ENCODE results near the gene ANGPTL2. TPM values are rescaled to one million over a fixed set of nuclear protein-coding genes. Genes with fewer than 3 reads are reported as not detected.

ANGPTL2 gene
- total RNA-seq, 4 donors from 2014 or later, result 9.1 to 48.3 (median 12.1) TPM

- peaks cover 46 to 53% of the 10 kb centered on the region in 2 donors for H3K4me1 ChIP-seq
- intact Hi-C loops (cut with DNase I; ENCODE audit: low total_unique reads), result no loop called here
- TF ChIP-seq CTCF (IDR thresholded peaks at IDR 0.05 in 4 of 5, conservative IDR thresholded peaks at IDR 0.05 in 1 of 5) (no peak), POLR2A (IDR thresholded peaks at IDR 0.05) (no peak)
- no peaks in the 10 kb centered on the region for H3K9me3 ChIP-seq
- no peak for DNase-seq
- peak overlapping the region; percentile 32 to 95 (median 56) for H3K27ac ChIP-seq
- no peak overlapping the region for H3K4me3 ChIP-seq
- no peaks in the 10 kb centered on the region for H3K27me3 ChIP-seq
- ATAC-seq, result peak; percentile 6 to 17
- in situ Hi-C loops (cut with MboI; ENCODE audit: low sequenced_read_pairs in 4 of 4), result no loop called here
- H3K36me3 ChIP-seq, result no peaks in the 10 kb centered on the region
Observed at GRCh38 chr9:127109212-127109711, 13.2 kb downstream of the ANGPTL2 start.

DNA sequence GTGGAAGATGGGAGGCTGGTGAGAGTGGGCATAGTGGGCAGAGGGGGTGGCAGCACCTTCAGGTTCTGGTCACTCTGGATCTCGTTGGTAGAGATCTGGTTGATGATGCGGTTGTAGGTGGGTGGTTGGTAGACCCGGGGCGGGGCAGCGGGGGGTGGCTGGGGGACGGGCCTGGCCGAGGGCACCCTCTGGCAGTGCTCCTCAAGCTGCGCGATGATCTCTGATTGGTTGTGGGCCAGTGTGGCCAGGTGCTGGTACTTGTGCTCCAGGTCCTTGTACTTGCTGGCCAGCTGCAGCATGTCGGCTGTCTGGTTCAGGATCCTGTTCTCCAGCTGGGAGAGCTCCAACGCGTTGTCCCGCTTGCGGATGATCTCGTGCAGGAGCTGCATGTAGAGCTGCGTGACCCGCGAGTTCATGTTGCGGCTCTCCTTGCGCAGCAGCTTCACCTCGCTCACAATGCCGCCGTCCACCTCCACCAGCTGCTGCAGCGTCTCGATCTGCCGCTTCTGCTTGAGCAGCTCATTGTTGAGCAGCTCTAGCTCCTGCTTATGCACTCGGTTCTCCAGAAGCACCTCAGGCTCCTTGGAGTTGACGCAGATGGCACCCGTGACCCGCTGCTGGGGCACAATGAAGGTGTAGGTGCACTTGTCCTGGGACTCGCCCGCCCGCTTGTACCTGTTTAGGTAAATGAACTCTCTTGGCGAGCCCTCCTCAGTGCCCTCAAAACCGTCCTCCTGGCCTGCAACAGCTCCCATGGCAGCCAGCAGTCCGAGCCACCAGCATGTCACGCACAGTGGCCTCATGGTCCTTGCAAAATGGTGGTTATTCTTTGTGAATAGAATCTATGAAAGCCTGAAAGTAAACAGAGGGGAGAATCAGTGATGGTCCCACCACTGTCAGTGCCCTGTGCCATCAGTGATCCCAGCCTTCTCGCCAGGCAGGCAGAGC, 14.2 kb downstream of the ANGPTL2 start:
- Histone ChIP-seq H3K36me3 (no peaks in the 10 kb centered on the region), H3K27me3 (no peaks in the 10 kb centered on the region), H3K4me3 (no peak overlapping the region), H3K4me1 (peaks cover 35 to 58% of the 10 kb centered on the region in 2 donors), H3K27ac (peak overlapping the region; percentile 6 to 95 (median 57)), H3K9me3 (no peaks in the 10 kb centered on the region)
- TF ChIP-seq POLR2A (IDR thresholded peaks at IDR 0.05), result no peak
- TF ChIP-seq CTCF (IDR thresholded peaks at IDR 0.05 in 4 of 5, conservative IDR thresholded peaks at IDR 0.05 in 1 of 5), result no peak
- in situ Hi-C loops (cut with MboI; ENCODE audit: low sequenced_read_pairs in 4 of 4), result no loop called here
- ATAC-seq (peak; percentile 71 to 72), DNase-seq (peak; percentile 69 to 84)
- intact Hi-C loops (cut with DNase I; ENCODE audit: low total_unique reads), result no loop called here

DNA sequence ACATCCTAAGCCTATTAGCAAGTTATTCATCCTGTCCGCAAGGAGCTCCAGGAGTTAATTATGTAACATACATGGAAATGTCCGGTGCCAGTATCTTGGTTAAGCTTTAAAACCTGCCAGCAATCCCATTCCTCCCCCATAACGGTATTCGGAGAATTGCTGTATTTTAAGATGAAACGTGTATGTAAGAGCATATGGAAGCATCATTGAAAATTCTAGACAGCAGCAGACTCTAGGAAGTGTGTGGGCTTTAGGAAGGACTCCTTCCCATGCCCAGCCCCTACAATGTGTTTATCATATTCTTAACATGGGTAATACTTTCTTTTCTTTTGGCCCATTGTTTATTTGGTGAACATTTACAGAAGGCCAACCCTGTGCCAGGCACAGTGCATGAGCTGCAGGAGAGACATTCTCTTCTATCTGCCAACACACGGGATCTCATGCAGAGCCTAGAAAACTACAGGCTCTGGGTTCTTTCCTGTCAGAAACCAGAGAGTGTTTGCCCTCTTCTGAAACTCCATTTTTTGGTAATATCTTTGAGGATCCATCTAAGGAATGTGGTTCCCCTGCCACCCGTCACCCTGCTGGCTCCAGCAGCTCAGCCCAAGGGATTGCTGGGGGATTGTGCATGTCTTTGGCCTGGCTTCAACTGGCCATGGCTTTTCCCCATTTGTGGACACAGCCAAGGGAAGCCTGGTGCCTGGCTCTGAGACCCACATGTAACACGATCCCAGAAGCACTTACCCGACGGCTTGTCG, 15.1 kb downstream of the ANGPTL2 start:
- H3K27ac ChIP-seq, result peak overlapping the region; percentile 6 to 95 (median 57)
- H3K36me3 ChIP-seq, result no peaks in the 10 kb centered on the region
- DNase-seq (no peak), ATAC-seq (peak in 1 of 2 donors; percentile 22)
- no peaks in the 10 kb centered on the region for H3K27me3 ChIP-seq
- no peaks in the 10 kb centered on the region for H3K9me3 ChIP-seq
- in situ Hi-C loops (cut with MboI; ENCODE audit: low sequenced_read_pairs in 4 of 4), result no loop called here
- peaks cover 28 to 49% of the 10 kb centered on the region in 2 donors for H3K4me1 ChIP-seq
- TF ChIP-seq CTCF (IDR thresholded peaks at IDR 0.05 in 4 of 5, conservative IDR thresholded peaks at IDR 0.05 in 1 of 5), result no peak
- no peak for TF ChIP-seq POLR2A (IDR thresholded peaks at IDR 0.05)
- H3K4me3 ChIP-seq, result no peak overlapping the region
- intact Hi-C loops (cut with DNase I; ENCODE audit: low total_unique reads), result no loop called here

DNA sequence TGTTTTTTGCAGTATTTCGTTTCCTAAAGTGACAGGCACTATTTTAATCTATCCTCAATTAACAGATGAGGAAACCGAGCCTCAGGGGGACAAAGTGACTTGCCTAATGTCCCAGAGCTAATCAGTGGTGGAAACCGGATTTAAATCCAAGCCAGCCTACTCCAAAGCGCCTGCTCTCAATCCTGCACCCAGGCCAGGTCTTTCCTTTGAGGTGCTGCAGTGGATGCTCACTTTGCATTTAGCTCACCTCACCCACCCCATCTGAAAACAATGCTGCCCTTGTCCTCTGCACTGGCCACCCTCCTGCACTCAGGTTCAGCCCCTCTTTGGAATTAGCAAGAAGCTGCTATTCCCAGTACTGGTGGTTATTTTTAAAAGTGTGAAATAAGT, 16.0 kb downstream of the ANGPTL2 start:
- no peak overlapping the region for H3K27ac ChIP-seq
- no peaks in the 10 kb centered on the region for H3K9me3 ChIP-seq
- intact Hi-C loops (cut with DNase I; ENCODE audit: low total_unique reads), result no loop called here
- TF ChIP-seq POLR2A (IDR thresholded peaks at IDR 0.05) (no peak), CTCF (IDR thresholded peaks at IDR 0.05 in 4 of 5, conservative IDR thresholded peaks at IDR 0.05 in 1 of 5) (no peak)
- H3K27me3 ChIP-seq, result no peaks in the 10 kb centered on the region
- in situ Hi-C loops (cut with MboI; ENCODE audit: low sequenced_read_pairs in 4 of 4), result no loop called here
- ATAC-seq (no peak), DNase-seq (no peak)
- no peaks in the 10 kb centered on the region for H3K36me3 ChIP-seq
- peaks cover 22 to 46% of the 10 kb centered on the region in 2 donors for H3K4me1 ChIP-seq
- no peak overlapping the region for H3K4me3 ChIP-seq

Data from gastrocnemius medialis (tissue), 4 donors.